Gastrocnemius medialis (tissue), 4 donors: ENCODE measurements around the gene CCM2. TPM values are rescaled to one million over a fixed set of nuclear protein-coding genes. Genes with fewer than 3 reads are reported as not detected.

Experiments
- ATAC-seq, 2 donors: fragments of 150-250 bp; one replicate each; pipeline ENCODE4 v1.9.1; 2016
- DNase-seq, 2 donors: peaks; one replicate each; pipeline ENCODE4 v3.0.0-alpha.2; 2019
- H3K27ac ChIP-seq, 4 donors: fragments of 200-600 bp; sonication (generic); 1 replicate in 1 of 4; 2 replicates in 3 of 4; pipeline ENCODE4 v1.5.1; 2016 to 2018; ENCODE audit warnings: mild to moderate bottlenecking in 2 of 4, moderate library complexity in 1 of 4
- H3K27me3 ChIP-seq, 3 donors: fragments of 200-600 bp; sonication (generic) in 2 of 3; 1 replicate in 1 of 3; 2 replicates in 2 of 3; pipeline versions ENCODE4 v1.5.1 to v1.6.0; 2016 to 2019; ENCODE audit warnings: mild to moderate bottlenecking in 1 of 3, moderate library complexity in 1 of 3
- H3K36me3 ChIP-seq, 2 donors: fragments of 200-600 bp; sonication (generic) in 1 of 2; one replicate each; pipeline ENCODE4 v1.5.1; 2017 to 2018
- H3K4me1 ChIP-seq, 2 donors: fragments of 200-600 bp; sonication (generic) in 1 of 2; one replicate each; pipeline ENCODE4 v1.5.1; 2016 to 2017; ENCODE audit warnings: mild to moderate bottlenecking in 2 of 2
- H3K4me3 ChIP-seq, 4 donors: fragments of 200-600 bp; sonication (generic) in 3 of 4; 1 replicate in 1 of 4; 2 replicates in 3 of 4; pipeline ENCODE4 v1.5.1; 2016 to 2019; ENCODE audit warnings: mild to moderate bottlenecking in 2 of 4
- H3K9me3 ChIP-seq, 3 donors: fragments of 200-600 bp; sonication (generic) in 2 of 3; 1 replicate in 1 of 3; 2 replicates in 2 of 3; pipeline ENCODE4 v1.5.1; 2016 to 2019
- CTCF ChIP-seq, 5 experiments: fragments of 450-650 bp in 3 of 5; fragments of 200-600 bp in 2 of 5; sonication (generic) in 2 of 5; IDR thresholded peaks in 4 of 5; conservative IDR thresholded peaks in 1 of 5; 1 replicate in 4 of 5; 2 replicates in 1 of 5; pipeline ENCODE4 v1.5.1; 2016 to 2019; ENCODE audit warnings: antibody characterized with exemption in 5 of 5, mild to moderate bottlenecking in 3 of 5, moderate library complexity in 3 of 5
- POLR2A ChIP-seq, 2 donors: fragments of 450-650 bp; IDR thresholded peaks; one replicate each; pipeline ENCODE4 v1.6.1; 2017; ENCODE audit warnings: antibody characterized with exemption in 2 of 2, mild to moderate bottlenecking in 2 of 2, moderate library complexity in 2 of 2
- in situ Hi-C, 4 donors: fragments of 200-750 bp; cut with MboI; loops; one replicate each; pipeline versions ENCODE4 v1.15.0 to v1.8.0; 2017; ENCODE audit warnings: low sequenced_read_pairs in 4 of 4
- intact Hi-C: fragments of 100-400 bp; cut with DNase I; formaldehyde crosslinking; loops from one replicate; pipeline ENCODE4 v1.15.1; 2023; ENCODE audit warnings: low total_unique reads
- total RNA-seq, 4 donors: library from RNA; depleted of rRNA; stranded (reverse); fragments of >200 nt; gene quantifications; one replicate each; pipeline versions ENCODE4 v1.1.0 to v1.2.3, GENCODE V29; 2016

Gene CCM2
- total RNA-seq, 4 donors from 2014 or later = 37.7 to 61.8 (median 47.4) TPM

GRCh38 chr7:45114926-45115325 lies 114.9 kb downstream of the CCM2 start:
- in situ Hi-C loops = loop anchor here (10.0 to 25.0 kb wide), 2 partner anchors 130 to 528 kb away; partner anchors contain the start of gene TMED4 (in 4 of the 4)
- intact Hi-C loops = loop anchor here (5.0 to 10.0 kb wide), 2 partner anchors 228 to 530 kb away; partner anchors contain the start of genes PURB and TMED4

GRCh38 chr7:45116048-45116447 lies 116.0 kb downstream of the CCM2 start:
- ATAC-seq = no peak
- no peak overlapping the region for H3K27ac ChIP-seq

More at GRCh38 chr7:45114926-45115325, 114.9 kb downstream of the CCM2 start:
- no peak overlapping the region for H3K27ac ChIP-seq
- DNase-seq (no peak), ATAC-seq (no peak)
- H3K9me3 ChIP-seq = no peaks in the 10 kb centered on the region
- no peaks in the 10 kb centered on the region for H3K36me3 ChIP-seq
- H3K4me3 ChIP-seq = no peak overlapping the region
- TF ChIP-seq POLR2A (IDR thresholded peaks at IDR 0.05) (no peak), CTCF (IDR thresholded peaks at IDR 0.05 in 4 of 5, conservative IDR thresholded peaks at IDR 0.05 in 1 of 5) (no peak)
- no peaks in the 10 kb centered on the region for H3K27me3 ChIP-seq
- peaks cover 11 to 16% of the 10 kb centered on the region in 2 donors for H3K4me1 ChIP-seq

GRCh38 chr7:45117582-45117981 lies 117.6 kb downstream of the CCM2 start:
- Histone ChIP-seq H3K36me3 (no peaks in the 10 kb centered on the region), H3K4me1 (no peaks in the 10 kb centered on the region), H3K27me3 (no peaks in the 10 kb centered on the region), H3K9me3 (no peaks in the 10 kb centered on the region), H3K4me3 (no peak overlapping the region), H3K27ac (no peak overlapping the region)
- ATAC-seq (no peak), DNase-seq (no peak)
- intact Hi-C loops (loop anchor here (10.0 kb wide), 1 partner anchor 533 kb away; the partner anchor contains the start of gene TMED4), in situ Hi-C loops (loop anchor here (10.0 to 25.0 kb wide), 2 partner anchors 133 to 530 kb away; partner anchors contain the start of gene TMED4 (in 4 of the 4))
- TF ChIP-seq POLR2A (IDR thresholded peaks at IDR 0.05) (no peak), CTCF (IDR thresholded peaks at IDR 0.05 in 4 of 5, conservative IDR thresholded peaks at IDR 0.05 in 1 of 5) (no peak)

More at GRCh38 chr7:45116048-45116447, 116.0 kb downstream of the CCM2 start:
- Histone ChIP-seq H3K36me3 (no peaks in the 10 kb centered on the region), H3K4me1 (peaks cover 5 to 6% of the 10 kb centered on the region in 2 donors), H3K27me3 (no peaks in the 10 kb centered on the region), H3K4me3 (no peak overlapping the region), H3K9me3 (no peaks in the 10 kb centered on the region)
- DNase-seq = no peak
- in situ Hi-C loops (loop anchor here (10.0 to 25.0 kb wide), 2 partner anchors 131 to 529 kb away; partner anchors contain the start of gene TMED4 (in 4 of the 4)), intact Hi-C loops (loop anchor here (10.0 kb wide), 1 partner anchor 531 kb away; the partner anchor contains the start of gene TMED4)
- TF ChIP-seq CTCF (IDR thresholded peaks at IDR 0.05 in 4 of 5, conservative IDR thresholded peaks at IDR 0.05 in 1 of 5) (no peak), POLR2A (IDR thresholded peaks at IDR 0.05) (no peak)

- in situ Hi-C loops = loop anchor here (10.0 to 25.0 kb wide), 2 partner anchors 133 to 531 kb away; partner anchors contain the start of gene TMED4 (in 4 of the 4)
- Histone ChIP-seq H3K36me3 (no peaks in the 10 kb centered on the region), H3K27me3 (no peaks in the 10 kb centered on the region), H3K9me3 (no peaks in the 10 kb centered on the region), H3K27ac (no peak overlapping the region), H3K4me3 (no peak overlapping the region), H3K4me1 (no peaks in the 10 kb centered on the region)
- ATAC-seq (no peak), DNase-seq (no peak)
- TF ChIP-seq POLR2A (IDR thresholded peaks at IDR 0.05) (no peak), CTCF (IDR thresholded peaks at IDR 0.05 in 4 of 5, conservative IDR thresholded peaks at IDR 0.05 in 1 of 5) (no peak)
- intact Hi-C loops = loop anchor here (10.0 kb wide), 1 partner anchor 533 kb away; the partner anchor contains the start of gene TMED4
Observed at GRCh38 chr7:45118292-45118691, 118.3 kb downstream of the CCM2 start.
